ENCODE measurements around the gene IGSF22.

DNA sequence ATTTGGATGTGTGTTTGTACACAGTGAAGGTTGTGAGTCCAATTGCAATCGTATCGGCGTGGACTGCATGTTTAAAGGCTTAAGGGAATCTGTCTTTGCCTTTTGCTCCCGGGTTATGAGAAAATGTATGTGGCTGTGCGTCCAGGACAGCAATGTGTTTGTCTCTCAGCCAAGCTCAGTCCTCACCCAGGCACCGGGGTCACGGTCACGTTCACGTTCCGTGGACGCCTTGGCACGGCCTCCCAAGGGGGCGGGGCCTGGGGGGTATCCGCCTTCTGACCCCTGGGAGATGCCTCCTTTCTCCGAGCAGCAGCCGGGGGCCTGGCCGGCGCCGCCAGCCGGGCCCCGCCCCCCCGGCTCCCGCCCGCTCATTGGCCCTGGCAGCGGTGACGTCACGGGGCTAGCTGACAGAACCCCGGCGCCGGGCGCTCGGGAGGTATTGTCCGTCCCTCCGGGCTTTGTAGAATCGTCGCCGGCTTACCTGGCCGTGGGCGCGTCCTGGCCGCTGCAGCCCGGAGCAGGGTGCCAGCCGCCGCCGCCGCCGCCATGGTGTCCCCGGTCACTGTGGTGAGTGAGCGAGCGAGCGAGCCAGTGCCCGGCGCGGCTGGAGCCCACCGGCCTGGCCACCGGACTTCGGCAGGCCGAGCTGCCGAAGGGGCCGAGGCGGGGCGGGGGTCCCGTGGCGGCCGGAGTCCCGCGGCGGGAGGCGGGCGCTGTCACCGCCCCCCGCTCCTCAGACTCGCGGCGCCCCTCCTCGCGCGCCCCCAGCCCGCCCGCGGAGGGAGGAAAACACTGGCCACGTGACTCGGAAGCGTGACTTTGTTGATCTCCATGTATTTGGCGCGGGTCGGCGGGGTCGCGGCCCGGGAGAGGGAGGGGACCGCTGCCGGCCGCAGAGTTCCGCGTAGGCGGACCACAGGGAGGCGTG, 27.4 kb downstream of the IGSF22 start, which contains the start of gene TMEM86A:
- TF ChIP-seq EZH2 (IDR thresholded peaks at IDR 0.05) (no peak), POLR2AphosphoS5 (IDR thresholded peaks at IDR 0.05; ENCODE audit: borderline replicate concordance, low read depth, low read length) (no peak)
